Left ventricle myocardium inferior (tissue), 1 donor: ENCODE measurements around the gene ACTMAP. TPM values are rescaled to one million over a fixed set of nuclear protein-coding genes. Genes with fewer than 3 reads are reported as not detected.

ENCODE experiments used
- DNase-seq: peaks from one replicate; pipeline ENCODE4 v3.0.0-alpha.2; 2020
- H3K27ac ChIP-seq: fragments of 200-600 bp; replicated peaks from 2 replicates; pipeline ENCODE4 v1.8.0; 2021
- H3K27me3 ChIP-seq: fragments of 200-600 bp; 2 replicates; pipeline ENCODE4 v1.8.0; 2021; ENCODE audit warnings: low read depth
- H3K36me3 ChIP-seq: fragments of 200-600 bp; 2 replicates; pipeline ENCODE4 v1.8.0; 2021
- H3K4me1 ChIP-seq: fragments of 200-600 bp; 2 replicates; pipeline ENCODE4 v1.8.0; 2021
- H3K4me3 ChIP-seq: fragments of 200-600 bp; 2 replicates; pipeline ENCODE4 v1.8.0; 2021; ENCODE audit warnings: mild to moderate bottlenecking, moderate library complexity
- H3K9me3 ChIP-seq: fragments of 200-600 bp; replicated peaks from 2 replicates; pipeline ENCODE4 v1.8.0; 2021
- CTCF ChIP-seq: fragments of 200-600 bp; IDR thresholded peaks from 2 replicates; pipeline ENCODE4 v1.8.0; 2021; ENCODE audit warnings: antibody characterized with exemption, mild to moderate bottlenecking, borderline replicate concordance
- intact Hi-C: fragments of 100-400 bp; cut with micrococcal nuclease; formaldehyde crosslinking; loops from one replicate; pipeline ENCODE4 v1.11.0; 2022
- total RNA-seq: library from RNA; stranded (reverse); fragmentation: NEBNext Ultra II Directional; extraction: Animal tissue kit (Norgen Biotek cat#: 25700); gene quantifications from one replicate; pipeline ENCODE4 v1.2.1, GENCODE V29; 2021
- donor health status: DM: no; HTN: yes; CAD: no; lungs with severe emphysema.

The ACTMAP gene
- total RNA-seq, 1 donor from 2014 or later = 7.4 TPM

- no peak for TF ChIP-seq CTCF
- H3K27ac ChIP-seq = peak overlapping the region; percentile 96
- DNase-seq = no peak
- H3K4me1 ChIP-seq = peaks cover 72% of the 10 kb centered on the region
- intact Hi-C loops = loop anchor here (5.0 kb wide), 1 partner anchor 95 kb away; no protein-coding TSS in a partner anchor
- H3K9me3 ChIP-seq = no peaks in the 10 kb centered on the region
- H3K4me3 ChIP-seq = peak overlapping the region; percentile 75
- H3K27me3 ChIP-seq = no peaks in the 10 kb centered on the region
- peaks cover 20% of the 10 kb centered on the region for H3K36me3 ChIP-seq
Observed at GRCh38 chr19:40752257-40752781, 2.0 kb upstream of the ACTMAP start.

GRCh38 chr19:40750874-40751537 is 729 bp upstream of the ACTMAP start, which contains the start of gene SNRPA:
TSS of gene SNRPA (plus strand) at chr19:40751203. CDS start at chr19:40751409, 206 bp downstream.
- H3K27ac ChIP-seq = peak within 1 kb of the TSS; percentile 96
- peaks cover 71% of the 10 kb centered on the region for H3K4me1 ChIP-seq
- intact Hi-C loops = loop anchor here (5.0 kb wide), 1 partner anchor 94 kb away; no protein-coding TSS in a partner anchor
- peak; percentile 96 for DNase-seq
- TF ChIP-seq CTCF = no peak
- peaks cover 9% of the 10 kb centered on the region for H3K36me3 ChIP-seq
- H3K4me3 ChIP-seq = peak within 1 kb of the TSS; percentile 75
- H3K9me3 ChIP-seq = no peaks in the 10 kb centered on the region
- H3K27me3 ChIP-seq = no peaks in the 10 kb centered on the region

GRCh38 chr19:40747536-40747935 is 2.7 kb downstream of the ACTMAP start:
- no peak overlapping the region for H3K4me3 ChIP-seq
- no peak overlapping the region for H3K27ac ChIP-seq
- DNase-seq = no peak
- H3K27me3 ChIP-seq = no peaks in the 10 kb centered on the region
- H3K4me1 ChIP-seq = peaks cover 46% of the 10 kb centered on the region
- H3K9me3 ChIP-seq = no peaks in the 10 kb centered on the region
- H3K36me3 ChIP-seq = no peaks in the 10 kb centered on the region
- intact Hi-C loops = no loop called here
- no peak for TF ChIP-seq CTCF

- DNase-seq = no peak
- TF ChIP-seq CTCF = no peak
- no peaks in the 10 kb centered on the region for H3K36me3 ChIP-seq
- intact Hi-C loops = no loop called here
- H3K9me3 ChIP-seq = no peaks in the 10 kb centered on the region
- no peak overlapping the region for H3K4me3 ChIP-seq
- H3K27ac ChIP-seq = peak overlapping the region; percentile 19
- peaks cover 46% of the 10 kb centered on the region for H3K4me1 ChIP-seq
- no peaks in the 10 kb centered on the region for H3K27me3 ChIP-seq
Observed at GRCh38 chr19:40745402-40745780, 4.9 kb downstream of the ACTMAP start.

GRCh38 chr19:40744554-40745401 is 5.5 kb downstream of the ACTMAP start:
- DNase-seq = no peak
- H3K27ac ChIP-seq = peak overlapping the region; percentile 19

More at GRCh38 chr19:40744554-40745401, 5.5 kb downstream of the ACTMAP start:
- H3K36me3 ChIP-seq = peaks cover 3% of the 10 kb centered on the region
- no peak overlapping the region for H3K4me3 ChIP-seq
- intact Hi-C loops = no loop called here
- no peaks in the 10 kb centered on the region for H3K27me3 ChIP-seq
- H3K4me1 ChIP-seq = peaks cover 48% of the 10 kb centered on the region
- no peaks in the 10 kb centered on the region for H3K9me3 ChIP-seq
- TF ChIP-seq CTCF = no peak
